Daoy (cell line): Measurements from ENCODE around the gene CSRP2. TPM values are rescaled to one million over a fixed set of nuclear protein-coding genes. Genes with fewer than 3 reads are reported as not detected.

ENCODE experiments used
- DNase-seq: peaks from one replicate; pipeline ENCODE4 v3.0.0-alpha.2; 2015; ENCODE audit warnings: low read depth
- total RNA-seq: library from RNA; depleted of rRNA; stranded (reverse); fragments of >200 nt; shearing (Covaris generic); gene quantifications from 2 replicates; pipeline ENCODE4 v1.2.3, GENCODE V29; 2014; rRNA removed

CSRP2 gene
- total RNA-seq, 1 experiment from 2014 or later = 74.6 TPM

GRCh38 chr12:76863005-76863670 is 15.7 kb downstream of the CSRP2 start:
- DNase-seq = no peak

GRCh38 chr12:76860256-76860655 is 18.6 kb downstream of the CSRP2 start:
- DNase-seq = no peak

GRCh38 chr12:76859611-76860010 is 19.2 kb downstream of the CSRP2 start:
- no peak for DNase-seq

- no peak for DNase-seq
Measured at GRCh38 chr12:76856018-76856644, 22.7 kb downstream of the CSRP2 start.

GRCh38 chr12:76855271-76855670 is 23.5 kb downstream of the CSRP2 start:
- DNase-seq = no peak

- no peak for DNase-seq
Measured at GRCh38 chr12:76852106-76852505, 26.7 kb downstream of the CSRP2 start.

- no peak for DNase-seq
Measured at GRCh38 chr12:76848132-76848531, 30.7 kb downstream of the CSRP2 start.

- no peak for DNase-seq
Measured at GRCh38 chr12:76847260-76847659, 31.6 kb downstream of the CSRP2 start.

GRCh38 chr12:76836633-76837032 is 42.2 kb downstream of the CSRP2 start:
- DNase-seq = no peak

- no peak for DNase-seq
Measured at GRCh38 chr12:76830436-76830835, 48.4 kb downstream of the CSRP2 start.

- peak; percentile 35 for DNase-seq
Measured at GRCh38 chr12:76820888-76821482, 57.8 kb downstream of the CSRP2 start.

- no peak for DNase-seq
Measured at GRCh38 chr12:76813972-76814371, 64.8 kb downstream of the CSRP2 start.

GRCh38 chr12:76813265-76813664 is 65.6 kb downstream of the CSRP2 start:
- DNase-seq = no peak

GRCh38 chr12:76811976-76812375 is 66.8 kb downstream of the CSRP2 start:
- no peak for DNase-seq

- no peak for DNase-seq
Measured at GRCh38 chr12:76810671-76811419, 68.0 kb downstream of the CSRP2 start.

Other genes with a start within 250 kb of the CSRP2 start
- 23.3 and 33.9 TPM in 2 replicates for gene ZDHHC17, start 114.9 kb downstream of the CSRP2 start, total RNA-seq
- 16.6 and 19.9 TPM in 2 replicates for gene E2F7, start 186.6 kb upstream of the CSRP2 start, total RNA-seq